ENCODE measurements around the gene POU2F1. TPM values are rescaled to one million over a fixed set of nuclear protein-coding genes. Genes with fewer than 3 reads are reported as not detected.
"Not testable (repeated sequence)": the region's sequence is repeated elsewhere in the genome, so short reads cannot be mapped to it uniquely, and the experiment has no call there.

POU2F1 gene
- total RNA-seq, 1 experiment from 2014 or later, result 43.2 TPM

DNA sequence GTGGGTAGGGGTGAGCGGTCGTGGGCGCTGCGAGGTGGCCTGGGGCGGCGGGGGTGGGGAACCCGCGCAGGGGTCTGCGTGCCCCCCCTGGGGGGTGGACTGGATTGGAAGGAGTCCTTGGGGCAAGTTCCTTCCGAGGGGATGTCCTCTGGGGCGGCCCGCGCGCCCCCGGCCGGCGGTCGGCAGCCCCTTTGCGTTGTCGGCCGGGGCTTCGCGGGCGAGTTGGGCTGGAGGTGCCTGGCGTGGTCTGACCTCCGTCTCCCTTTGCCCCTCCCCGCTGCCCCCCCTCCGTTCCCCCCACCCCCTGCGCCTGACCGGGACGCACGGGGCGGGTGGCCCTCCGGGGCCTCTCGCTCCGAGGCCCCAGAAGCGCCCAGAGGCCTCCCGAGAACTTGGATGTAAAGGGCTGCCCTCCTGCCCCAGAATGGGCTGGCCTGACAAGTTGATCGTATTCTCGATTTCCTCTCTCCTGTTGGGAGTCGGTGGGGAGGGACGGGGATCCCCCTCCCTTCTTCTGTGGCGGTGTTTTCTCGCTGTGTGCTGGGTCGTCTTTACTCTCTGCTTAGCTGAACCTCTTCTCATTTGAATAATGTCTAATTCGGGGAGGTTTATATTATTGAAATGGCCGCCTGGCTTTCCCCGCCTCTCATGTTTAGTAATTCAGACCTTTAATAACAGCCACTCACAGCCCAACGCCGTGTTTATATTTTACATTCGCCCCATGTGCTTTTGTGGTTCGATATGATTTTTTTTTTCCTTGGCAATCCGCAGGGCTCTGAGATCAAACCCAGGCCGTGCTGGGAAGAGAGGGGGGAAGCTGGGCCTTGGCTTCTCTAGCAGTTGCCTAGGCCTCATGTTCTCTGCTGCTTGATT, 1.3 kb downstream of the POU2F1 start:
- H2AFZ ChIP-seq (ENCODE audit: low read length), result no peak overlapping the region
- H3K4me2 ChIP-seq (ENCODE audit: low read depth, low read length, poor library complexity, severe bottlenecking), result peak overlapping the region; percentile 86
- H3K9me3 ChIP-seq (ENCODE audit: low read length), result no peaks in the 10 kb centered on the region
- no peaks in the 10 kb centered on the region for H3K9me2 ChIP-seq (replicated peaks; ENCODE audit: insufficient read depth, low read length)
- no peaks in the 10 kb centered on the region for H3K27me3 ChIP-seq (ENCODE audit: low read length)
- H3K27ac ChIP-seq (ENCODE audit: low read length), result peak overlapping the region; percentile 92
- H3K4me1 ChIP-seq (ENCODE audit: low read length), result peaks cover 54% of the 10 kb centered on the region
- no peaks in the 10 kb centered on the region for H3K36me3 ChIP-seq (ENCODE audit: insufficient read depth, low read length)
- peak; percentile 90 for DNase-seq
- peak overlapping the region; percentile 92 for H3K9ac ChIP-seq (ENCODE audit: low read length)
- no peaks in the 10 kb centered on the region; the same call in 1 of the 2 replicates for H4K20me1 ChIP-seq (ENCODE audit: insufficient read depth, low read depth, low read length)
- H3K79me2 ChIP-seq (ENCODE audit: low read length), result peaks cover 42% of the 10 kb centered on the region
- peak overlapping the region; percentile 78 for H3K4me3 ChIP-seq (ENCODE audit: low read length)

DNA sequence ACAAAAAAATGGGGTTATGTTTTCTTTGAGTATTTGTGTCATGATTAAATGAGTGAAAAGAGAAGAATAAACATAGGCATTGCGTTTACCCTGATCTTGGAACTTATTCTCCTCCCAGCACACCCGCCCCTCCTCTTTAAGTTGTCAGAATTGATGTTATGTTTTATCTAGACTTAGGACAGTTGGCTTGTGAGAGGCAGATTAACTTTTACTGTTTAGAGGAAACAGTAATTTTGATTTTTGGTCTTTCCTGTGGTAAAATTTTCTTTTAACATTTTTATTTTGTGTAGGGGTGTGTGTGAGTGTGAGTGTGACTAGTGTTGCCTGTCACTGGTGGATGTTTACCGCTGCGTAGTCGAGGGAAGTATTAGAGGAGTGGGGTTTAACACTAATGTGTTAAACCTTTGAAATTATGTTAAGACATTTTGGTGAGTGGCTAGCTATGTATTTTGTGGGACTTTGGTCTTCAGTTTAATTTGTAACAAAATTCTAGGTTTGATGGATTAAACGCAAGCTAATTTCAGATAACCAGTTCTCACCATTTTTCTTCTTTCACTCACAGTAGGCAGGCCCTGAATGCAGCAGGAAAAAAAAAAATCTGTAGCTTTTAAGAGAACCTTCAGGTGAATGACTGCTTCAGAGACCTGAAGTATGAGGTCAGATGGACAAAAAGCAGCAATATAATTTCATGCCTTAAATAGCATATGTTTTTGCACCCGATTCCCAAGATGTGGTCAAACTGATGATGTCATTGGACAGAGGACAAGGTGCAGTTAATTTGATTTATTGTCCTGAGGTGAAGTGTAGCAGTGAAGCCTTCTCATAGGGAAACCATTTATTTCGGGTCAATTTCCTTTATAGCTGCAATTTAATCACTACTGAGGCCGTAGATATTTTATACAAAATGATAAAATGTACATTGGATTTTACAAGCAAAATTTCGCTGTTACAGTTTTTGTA, 2.7 kb downstream of the POU2F1 start:
- no peaks in the 10 kb centered on the region for H3K9me2 ChIP-seq (replicated peaks; ENCODE audit: insufficient read depth, low read length)
- H3K79me2 ChIP-seq (ENCODE audit: low read length), result peaks cover 50% of the 10 kb centered on the region
- no peaks in the 10 kb centered on the region for H3K9me3 ChIP-seq (ENCODE audit: low read length)
- H3K27ac ChIP-seq (ENCODE audit: low read length), result peak overlapping the region; percentile 92; the same call in 1 of the 2 replicates
- peaks cover 54% of the 10 kb centered on the region for H3K4me1 ChIP-seq (ENCODE audit: low read length)
- no peaks in the 10 kb centered on the region for H3K27me3 ChIP-seq (ENCODE audit: low read length)
- peak overlapping the region; percentile 86 for H3K4me2 ChIP-seq (ENCODE audit: low read depth, low read length, poor library complexity, severe bottlenecking)
- no peak overlapping the region for H2AFZ ChIP-seq (ENCODE audit: low read length)
- peak overlapping the region; percentile 92 for H3K9ac ChIP-seq (ENCODE audit: low read length)
- no peak overlapping the region for H3K4me3 ChIP-seq (ENCODE audit: low read length)
- no peaks in the 10 kb centered on the region; the same call in 1 of the 2 replicates for H4K20me1 ChIP-seq (ENCODE audit: insufficient read depth, low read depth, low read length)
- DNase-seq, result no peak
- H3K36me3 ChIP-seq (ENCODE audit: insufficient read depth, low read length), result no peaks in the 10 kb centered on the region

DNA sequence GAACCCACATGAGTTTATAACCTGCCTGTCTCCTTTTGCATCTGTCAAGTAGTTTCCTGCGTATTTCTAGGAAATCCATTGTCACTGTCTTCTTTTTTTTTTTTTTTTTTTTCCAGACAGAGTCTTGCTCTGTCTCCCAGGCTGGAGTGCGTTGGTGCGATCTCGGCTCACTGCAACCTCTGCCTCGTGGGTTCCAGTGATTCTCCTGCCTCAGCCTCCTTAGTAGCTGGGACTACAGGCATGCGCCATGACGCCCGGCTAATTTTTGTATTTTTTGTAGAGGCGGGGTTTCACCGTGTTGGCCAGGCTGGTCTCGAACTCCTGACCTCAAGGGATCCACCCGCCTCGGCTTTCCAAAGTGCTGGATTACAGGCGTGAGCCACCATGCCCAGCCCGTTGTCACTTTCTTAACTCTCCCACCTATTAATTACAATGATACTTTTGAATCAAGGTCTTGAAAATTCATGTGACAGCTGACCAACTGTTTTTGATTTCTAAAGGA, 4.1 kb downstream of the POU2F1 start:
- H2AFZ ChIP-seq (ENCODE audit: low read length); H3K27me3 ChIP-seq (ENCODE audit: low read length); H3K4me2 ChIP-seq (ENCODE audit: low read depth, low read length, poor library complexity, severe bottlenecking); DNase-seq; H3K4me3 ChIP-seq (ENCODE audit: low read length); H3K9me2 ChIP-seq (replicated peaks; ENCODE audit: insufficient read depth, low read length); H3K27ac ChIP-seq (ENCODE audit: low read length); H3K36me3 ChIP-seq (ENCODE audit: insufficient read depth, low read length); H3K9ac ChIP-seq (ENCODE audit: low read length); H3K9me3 ChIP-seq (ENCODE audit: low read length); H4K20me1 ChIP-seq (ENCODE audit: insufficient read depth, low read depth, low read length): not testable (repeated sequence)
- peaks cover 49% of the 10 kb centered on the region for H3K4me1 ChIP-seq (ENCODE audit: low read length)
- peaks cover 64% of the 10 kb centered on the region for H3K79me2 ChIP-seq (ENCODE audit: low read length)

DNA sequence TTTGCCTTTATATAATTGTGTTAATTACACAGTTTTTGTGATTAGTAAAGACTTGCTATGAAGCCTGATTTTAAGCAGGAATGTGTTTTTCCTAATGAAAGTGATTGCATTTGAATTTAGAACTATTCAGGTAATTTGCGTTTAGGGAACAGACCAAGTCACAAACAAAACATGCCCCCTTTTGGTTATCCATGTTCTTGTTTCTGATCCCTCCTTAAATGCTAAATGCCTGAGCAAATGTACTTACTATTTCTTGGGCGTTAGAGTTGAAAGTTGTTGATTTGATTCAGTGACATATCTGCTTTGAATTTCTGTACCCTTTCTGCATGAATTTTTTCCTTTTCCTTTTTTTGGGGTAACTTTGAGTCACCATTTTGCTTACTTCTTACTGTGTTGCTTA, 5.2 kb downstream of the POU2F1 start:
- H3K4me3 ChIP-seq (ENCODE audit: low read length), result no peak overlapping the region
- no peak for DNase-seq
- no peaks in the 10 kb centered on the region for H3K9me2 ChIP-seq (replicated peaks; ENCODE audit: insufficient read depth, low read length)
- no peaks in the 10 kb centered on the region for H3K27me3 ChIP-seq (ENCODE audit: low read length)
- no peak overlapping the region for H2AFZ ChIP-seq (ENCODE audit: low read length)
- no peak overlapping the region for H3K4me2 ChIP-seq (ENCODE audit: low read depth, low read length, poor library complexity, severe bottlenecking)
- peaks cover 75% of the 10 kb centered on the region for H3K79me2 ChIP-seq (ENCODE audit: low read length)
- H3K4me1 ChIP-seq (ENCODE audit: low read length), result peaks cover 58% of the 10 kb centered on the region
- H3K9me3 ChIP-seq (ENCODE audit: low read length), result no peaks in the 10 kb centered on the region
- no peak overlapping the region for H3K27ac ChIP-seq (ENCODE audit: low read length)
- H4K20me1 ChIP-seq (ENCODE audit: insufficient read depth, low read depth, low read length), result no peaks in the 10 kb centered on the region; the same call in 1 of the 2 replicates
- no peaks in the 10 kb centered on the region for H3K36me3 ChIP-seq (ENCODE audit: insufficient read depth, low read length)
- H3K9ac ChIP-seq (ENCODE audit: low read length), result no peak overlapping the region

DNA sequence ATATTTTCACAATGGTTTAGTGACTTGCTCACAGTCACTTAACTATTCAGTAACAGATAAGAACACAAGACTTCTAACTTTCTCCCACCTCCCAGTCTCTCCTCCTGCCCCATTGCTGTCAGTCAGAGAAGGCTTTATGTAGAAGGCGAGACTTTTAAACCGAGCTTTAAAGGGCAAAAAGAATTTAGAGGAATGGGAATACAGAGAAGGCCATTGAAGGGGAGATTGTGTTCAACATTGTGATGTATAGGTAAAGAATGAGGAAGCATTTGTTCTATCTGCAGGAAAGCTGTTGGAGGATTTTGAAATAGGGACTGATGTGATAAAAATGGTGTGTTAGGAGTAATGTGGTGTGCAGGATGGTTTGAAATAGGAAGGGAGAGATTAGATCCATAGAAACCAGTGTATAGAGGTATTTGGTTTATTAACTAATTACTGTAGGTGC, 7.3 kb downstream of the POU2F1 start:
- H3K79me2 ChIP-seq (ENCODE audit: low read length), result peaks cover 80% of the 10 kb centered on the region
- no peak overlapping the region for H3K4me3 ChIP-seq (ENCODE audit: low read length)
- H3K27ac ChIP-seq (ENCODE audit: low read length), result no peak overlapping the region
- H3K4me2 ChIP-seq (ENCODE audit: low read depth, low read length, poor library complexity, severe bottlenecking), result no peak overlapping the region
- H3K9ac ChIP-seq (ENCODE audit: low read length), result no peak overlapping the region
- H3K9me2 ChIP-seq (replicated peaks; ENCODE audit: insufficient read depth, low read length), result no peaks in the 10 kb centered on the region
- DNase-seq, result no peak
- no peaks in the 10 kb centered on the region for H3K27me3 ChIP-seq (ENCODE audit: low read length)
- H4K20me1 ChIP-seq (ENCODE audit: insufficient read depth, low read depth, low read length), result no peaks in the 10 kb centered on the region; the same call in 1 of the 2 replicates
- no peaks in the 10 kb centered on the region for H3K9me3 ChIP-seq (ENCODE audit: low read length)
- H3K36me3 ChIP-seq (ENCODE audit: insufficient read depth, low read length), result no peaks in the 10 kb centered on the region
- H2AFZ ChIP-seq (ENCODE audit: low read length), result no peak overlapping the region
- peaks cover 55% of the 10 kb centered on the region for H3K4me1 ChIP-seq (ENCODE audit: low read length)

DNA sequence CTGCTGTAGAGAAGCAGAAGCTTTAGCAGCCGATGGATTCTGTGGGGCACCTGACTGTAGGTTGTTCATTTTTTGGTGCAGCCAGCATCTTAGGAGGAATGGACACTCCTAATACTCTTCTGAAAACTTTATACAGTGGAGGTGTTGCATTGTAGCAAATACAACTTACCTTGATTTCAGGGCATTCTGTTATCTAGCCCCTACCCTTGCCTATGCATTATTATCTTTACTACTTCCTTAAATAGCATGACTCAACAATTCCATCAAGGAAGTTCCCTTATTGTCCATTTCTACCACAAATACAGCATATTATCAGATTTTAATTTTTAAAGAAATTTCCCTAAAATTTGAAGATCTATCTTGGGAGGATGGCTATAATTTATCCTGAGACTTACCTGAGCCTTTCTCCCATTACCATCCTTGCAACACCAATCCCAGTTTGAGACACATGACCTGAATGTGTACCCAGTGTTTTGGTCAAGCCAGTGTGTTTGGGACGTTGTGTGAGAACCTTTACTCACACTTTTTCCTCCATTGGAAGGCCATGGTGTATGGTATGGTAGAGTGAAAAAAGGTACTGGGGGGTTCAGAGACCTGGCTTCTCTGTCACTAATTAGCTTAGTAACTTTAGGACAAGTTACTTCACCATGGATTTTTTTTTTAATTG, 9.2 kb downstream of the POU2F1 start:
- no peak for DNase-seq
- no peaks in the 10 kb centered on the region for H3K9me3 ChIP-seq (ENCODE audit: low read length)
- H3K4me1 ChIP-seq (ENCODE audit: low read length), result peaks cover 55% of the 10 kb centered on the region
- no peaks in the 10 kb centered on the region; the same call in 1 of the 2 replicates for H4K20me1 ChIP-seq (ENCODE audit: insufficient read depth, low read depth, low read length)
- no peaks in the 10 kb centered on the region for H3K9me2 ChIP-seq (replicated peaks; ENCODE audit: insufficient read depth, low read length)
- H3K27ac ChIP-seq (ENCODE audit: low read length), result no peak overlapping the region
- no peak overlapping the region for H3K4me3 ChIP-seq (ENCODE audit: low read length)
- peak overlapping the region; percentile 46 for H3K4me2 ChIP-seq (ENCODE audit: low read depth, low read length, poor library complexity, severe bottlenecking)
- no peaks in the 10 kb centered on the region for H3K27me3 ChIP-seq (ENCODE audit: low read length)
- H3K36me3 ChIP-seq (ENCODE audit: insufficient read depth, low read length), result no peaks in the 10 kb centered on the region
- no peak overlapping the region for H2AFZ ChIP-seq (ENCODE audit: low read length)
- H3K9ac ChIP-seq (ENCODE audit: low read length), result no peak overlapping the region
- H3K79me2 ChIP-seq (ENCODE audit: low read length), result peaks cover 72% of the 10 kb centered on the region

DNA sequence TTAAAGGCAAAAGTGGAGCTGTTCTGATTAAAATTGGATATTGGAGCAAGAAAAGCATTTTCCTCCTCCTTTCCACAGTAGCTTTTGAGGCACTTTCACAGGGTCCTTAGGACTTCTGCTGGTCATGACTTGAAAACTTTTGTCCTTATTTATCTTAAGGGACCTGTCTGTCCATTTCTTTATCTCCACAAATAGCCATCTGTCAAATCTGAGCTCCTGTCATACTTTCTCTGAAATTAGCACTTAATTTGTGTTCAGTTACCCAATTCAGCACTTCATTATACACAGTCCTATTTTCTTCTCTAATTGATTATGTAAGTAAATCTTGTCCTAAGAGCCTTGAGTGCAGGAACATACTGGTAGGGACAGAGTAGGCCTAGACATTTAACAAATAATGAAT, 9.8 kb downstream of the POU2F1 start:
- Histone ChIP-seq H3K9me2 (replicated peaks; ENCODE audit: insufficient read depth, low read length) (no peaks in the 10 kb centered on the region), H3K27me3 (ENCODE audit: low read length) (no peaks in the 10 kb centered on the region), H3K36me3 (ENCODE audit: insufficient read depth, low read length) (no peaks in the 10 kb centered on the region), H4K20me1 (ENCODE audit: insufficient read depth, low read depth, low read length) (no peaks in the 10 kb centered on the region; the same call in 1 of the 2 replicates), H3K4me3 (ENCODE audit: low read length) (no peak overlapping the region), H2AFZ (ENCODE audit: low read length) (no peak overlapping the region), H3K4me2 (ENCODE audit: low read depth, low read length, poor library complexity, severe bottlenecking) (peak overlapping the region; percentile 46), H3K9ac (ENCODE audit: low read length) (no peak overlapping the region), H3K79me2 (ENCODE audit: low read length) (peaks cover 73% of the 10 kb centered on the region), H3K27ac (ENCODE audit: low read length) (no peak overlapping the region), H3K4me1 (ENCODE audit: low read length) (peaks cover 57% of the 10 kb centered on the region), H3K9me3 (ENCODE audit: low read length) (no peaks in the 10 kb centered on the region)
- no peak for DNase-seq

Data from Karpas-422 (cell line).